GM23338 (cell line): ENCODE measurements around the gene WBP1. TPM values are rescaled to one million over a fixed set of nuclear protein-coding genes. Genes with fewer than 3 reads are reported as not detected.

Experiments
- ATAC-seq: fragments of 200-7000 bp; cut with Tn5 transposase; 3 replicates; pipeline ENCODE4 v1.9.1; 2020
- DNase-seq: peaks from one replicate; pipeline ENCODE4 v3.0.0-alpha.2; 2015; ENCODE audit warnings: low spot score
- H2AFZ ChIP-seq: fragments of 200-600 bp; sonication (generic); 2 replicates; pipeline ENCODE4 v1.8.0; 2016; ENCODE audit warnings: antibody characterized with exemption, mild to moderate bottlenecking, moderate library complexity
- H3F3A ChIP-seq: fragments of 200-600 bp; sonication (generic); replicated peaks from 2 replicates; pipeline ENCODE4 v1.8.0; 2017; ENCODE audit warnings: antibody characterized with exemption, mixed run types, low read depth
- H3K27ac ChIP-seq: fragments of 200-600 bp; sonication (generic); 2 replicates; pipeline ENCODE4 v1.6.1; 2016; ENCODE audit warnings: low read depth
- H3K27me3 ChIP-seq: fragments of 200-600 bp; sonication (generic); 2 replicates; pipeline ENCODE4 v1.8.0; 2016; ENCODE audit warnings: mild to moderate bottlenecking, mixed run types, moderate library complexity; ENCODE audit not compliant: insufficient read depth
- H3K36me3 ChIP-seq: fragments of 200-600 bp; sonication (generic); 2 replicates; pipeline ENCODE4 v1.8.0; 2016; ENCODE audit warnings: mild to moderate bottlenecking; ENCODE audit not compliant: insufficient read depth
- H3K4me1 ChIP-seq: fragments of 200-600 bp; sonication (generic); 2 replicates; pipeline ENCODE4 v1.8.0; 2016; ENCODE audit warnings: mild to moderate bottlenecking, moderate library complexity; ENCODE audit not compliant: insufficient read depth
- H3K4me2 ChIP-seq: fragments of 200-600 bp; sonication (generic); 2 replicates; pipeline ENCODE4 v1.7.1; 2017; ENCODE audit warnings: mixed run types
- H3K4me3 ChIP-seq: fragments of 200-600 bp; sonication (generic); 2 replicates; pipeline ENCODE4 v1.6.1; 2016; ENCODE audit warnings: mixed run types
- H3K79me2 ChIP-seq: fragments of 200-600 bp; sonication (generic); replicated peaks from 2 replicates; pipeline ENCODE4 v1.8.0; 2017; ENCODE audit warnings: mild to moderate bottlenecking; ENCODE audit not compliant: insufficient read depth
- H3K9me2 ChIP-seq: fragments of 200-600 bp; sonication (generic); 2 replicates; pipeline ENCODE4 v1.8.0; 2017; ENCODE audit not compliant: insufficient read depth
- H4K20me1 ChIP-seq: fragments of 200-600 bp; sonication (generic); replicated peaks from 2 replicates; pipeline ENCODE4 v1.8.0; 2017; ENCODE audit warnings: mild to moderate bottlenecking; ENCODE audit not compliant: insufficient read depth
- H3K27ac Mint-ChIP-seq: 2 replicates; pipeline ENCODE4 v1.8.0; 2020; ENCODE audit warnings: inconsistent platforms, mild to moderate bottlenecking, moderate library complexity, mixed read lengths
- H3K27me3 Mint-ChIP-seq: 3 replicates; pipeline ENCODE4 v1.8.0; 2022; ENCODE audit warnings: low read depth, mild to moderate bottlenecking, moderate library complexity, mixed read lengths, inconsistent platforms; ENCODE audit not compliant: insufficient read depth, poor library complexity
- H3K36me3 Mint-ChIP-seq: 3 replicates; pipeline ENCODE4 v1.8.0; 2021; ENCODE audit warnings: low read depth, mild to moderate bottlenecking, inconsistent platforms, moderate library complexity, mixed read lengths
- H3K4me1 Mint-ChIP-seq: 3 replicates; pipeline ENCODE4 v1.8.0; 2020; ENCODE audit warnings: mild to moderate bottlenecking, inconsistent platforms, mixed read lengths
- H3K4me3 Mint-ChIP-seq: 3 replicates; pipeline ENCODE4 v1.8.0; 2021; ENCODE audit warnings: moderate library complexity, mild to moderate bottlenecking, inconsistent platforms, mixed read lengths
- H3K9me3 Mint-ChIP-seq: 3 replicates; pipeline ENCODE4 v1.8.0; 2020; ENCODE audit warnings: moderate library complexity, mild to moderate bottlenecking, inconsistent platforms, mixed read lengths
- CREB1 ChIP-seq: fragments of 250-450 bp; sonication (Bioruptor Pico); IDR thresholded peaks from 2 replicates; pipeline ENCODE4 v1.5.0; 2020; ENCODE audit warnings: low read depth, mild to moderate bottlenecking, moderate library complexity
- CTCF ChIP-seq, 2 experiments: fragments of 200-600 bp in 1 of 2; sonication (generic) in 1 of 2; conservative IDR thresholded peaks; 2 replicates each; pipeline versions ENCODE4 v1.5.1 to v1.6.1; 2016 to 2017; ENCODE audit warnings: antibody characterized with exemption in 2 of 2, low read depth in 2 of 2, mild to moderate bottlenecking in 2 of 2, moderate library complexity in 1 of 2
- EZH2 ChIP-seq: fragments of 200-600 bp; sonication (generic); IDR thresholded peaks from one replicate; pipeline ENCODE4 v1.8.0; 2017; ENCODE audit warnings: antibody characterized with exemption, mild to moderate bottlenecking, low read depth; ENCODE audit not compliant: unreplicated experiment
- JUNB ChIP-seq: IDR thresholded peaks from one replicate; pipeline ENCODE4 v1.6.1; 2016; ENCODE audit warnings: antibody characterized with exemption; ENCODE audit not compliant: unreplicated experiment
- NANOG ChIP-seq: IDR thresholded peaks from 2 replicates; pipeline ENCODE4 v1.6.1; 2016; ENCODE audit warnings: antibody characterized with exemption, borderline replicate concordance
- POLR2AphosphoS5 ChIP-seq: IDR thresholded peaks from 2 replicates; pipeline ENCODE4 v1.6.1; 2016; ENCODE audit warnings: antibody characterized with exemption, low read depth
- STAT1 ChIP-seq: IDR thresholded peaks from one replicate; pipeline ENCODE4 v1.6.1; 2016; ENCODE audit warnings: antibody characterized with exemption; ENCODE audit not compliant: unreplicated experiment
- polyA plus RNA-seq: library from polyadenylated mRNA; unstranded; fragments of >200 nt; fragmentation: Nextera tagmentation; extraction: Ambion mirVana; gene quantifications from 2 replicates; pipeline ENCODE4 v1.2.1, GENCODE V29; 2016
- total RNA-seq: library from RNA; depleted of rRNA; stranded (reverse); fragments of >200 nt; shearing (Covaris generic); gene quantifications from 2 replicates; pipeline ENCODE4 v1.2.3, GENCODE V29; 2014
- TF ChIP-seq, protein P1 (sequence below): fragments of 250-450 bp; sonication (Bioruptor Pico); IDR thresholded peaks from 2 replicates; pipeline ENCODE4 v1.5.0; 2020; ENCODE audit warnings: mild to moderate bottlenecking, moderate library complexity

WBP1 gene
- total and polyA plus RNA-seq, 2 experiments from 2014 or later: 53.0 to 64.4 TPM

DNA sequence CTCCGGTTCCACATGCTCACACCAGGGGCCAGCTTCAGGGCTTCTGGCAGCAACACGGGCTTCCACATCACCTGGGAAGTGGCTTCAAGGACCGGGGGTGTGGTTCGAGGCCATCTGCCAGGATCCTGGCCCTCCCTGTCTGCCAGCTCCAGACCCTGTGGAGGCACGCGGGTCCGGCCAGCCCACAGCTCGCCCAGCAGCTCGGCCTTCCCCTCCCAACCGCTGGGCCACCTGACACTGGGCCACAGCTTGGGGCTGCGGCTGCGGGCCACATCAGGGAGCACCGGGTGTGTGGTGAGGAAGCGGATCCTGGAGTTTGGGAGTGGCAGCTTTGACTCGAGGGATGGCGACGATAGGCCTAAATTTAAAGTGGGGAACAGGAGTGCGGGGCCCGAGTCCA lies 43.8 kb upstream of the WBP1 start (continued):
- TF ChIP-seq NANOG: no peak
- TF ChIP-seq, protein P1, sequence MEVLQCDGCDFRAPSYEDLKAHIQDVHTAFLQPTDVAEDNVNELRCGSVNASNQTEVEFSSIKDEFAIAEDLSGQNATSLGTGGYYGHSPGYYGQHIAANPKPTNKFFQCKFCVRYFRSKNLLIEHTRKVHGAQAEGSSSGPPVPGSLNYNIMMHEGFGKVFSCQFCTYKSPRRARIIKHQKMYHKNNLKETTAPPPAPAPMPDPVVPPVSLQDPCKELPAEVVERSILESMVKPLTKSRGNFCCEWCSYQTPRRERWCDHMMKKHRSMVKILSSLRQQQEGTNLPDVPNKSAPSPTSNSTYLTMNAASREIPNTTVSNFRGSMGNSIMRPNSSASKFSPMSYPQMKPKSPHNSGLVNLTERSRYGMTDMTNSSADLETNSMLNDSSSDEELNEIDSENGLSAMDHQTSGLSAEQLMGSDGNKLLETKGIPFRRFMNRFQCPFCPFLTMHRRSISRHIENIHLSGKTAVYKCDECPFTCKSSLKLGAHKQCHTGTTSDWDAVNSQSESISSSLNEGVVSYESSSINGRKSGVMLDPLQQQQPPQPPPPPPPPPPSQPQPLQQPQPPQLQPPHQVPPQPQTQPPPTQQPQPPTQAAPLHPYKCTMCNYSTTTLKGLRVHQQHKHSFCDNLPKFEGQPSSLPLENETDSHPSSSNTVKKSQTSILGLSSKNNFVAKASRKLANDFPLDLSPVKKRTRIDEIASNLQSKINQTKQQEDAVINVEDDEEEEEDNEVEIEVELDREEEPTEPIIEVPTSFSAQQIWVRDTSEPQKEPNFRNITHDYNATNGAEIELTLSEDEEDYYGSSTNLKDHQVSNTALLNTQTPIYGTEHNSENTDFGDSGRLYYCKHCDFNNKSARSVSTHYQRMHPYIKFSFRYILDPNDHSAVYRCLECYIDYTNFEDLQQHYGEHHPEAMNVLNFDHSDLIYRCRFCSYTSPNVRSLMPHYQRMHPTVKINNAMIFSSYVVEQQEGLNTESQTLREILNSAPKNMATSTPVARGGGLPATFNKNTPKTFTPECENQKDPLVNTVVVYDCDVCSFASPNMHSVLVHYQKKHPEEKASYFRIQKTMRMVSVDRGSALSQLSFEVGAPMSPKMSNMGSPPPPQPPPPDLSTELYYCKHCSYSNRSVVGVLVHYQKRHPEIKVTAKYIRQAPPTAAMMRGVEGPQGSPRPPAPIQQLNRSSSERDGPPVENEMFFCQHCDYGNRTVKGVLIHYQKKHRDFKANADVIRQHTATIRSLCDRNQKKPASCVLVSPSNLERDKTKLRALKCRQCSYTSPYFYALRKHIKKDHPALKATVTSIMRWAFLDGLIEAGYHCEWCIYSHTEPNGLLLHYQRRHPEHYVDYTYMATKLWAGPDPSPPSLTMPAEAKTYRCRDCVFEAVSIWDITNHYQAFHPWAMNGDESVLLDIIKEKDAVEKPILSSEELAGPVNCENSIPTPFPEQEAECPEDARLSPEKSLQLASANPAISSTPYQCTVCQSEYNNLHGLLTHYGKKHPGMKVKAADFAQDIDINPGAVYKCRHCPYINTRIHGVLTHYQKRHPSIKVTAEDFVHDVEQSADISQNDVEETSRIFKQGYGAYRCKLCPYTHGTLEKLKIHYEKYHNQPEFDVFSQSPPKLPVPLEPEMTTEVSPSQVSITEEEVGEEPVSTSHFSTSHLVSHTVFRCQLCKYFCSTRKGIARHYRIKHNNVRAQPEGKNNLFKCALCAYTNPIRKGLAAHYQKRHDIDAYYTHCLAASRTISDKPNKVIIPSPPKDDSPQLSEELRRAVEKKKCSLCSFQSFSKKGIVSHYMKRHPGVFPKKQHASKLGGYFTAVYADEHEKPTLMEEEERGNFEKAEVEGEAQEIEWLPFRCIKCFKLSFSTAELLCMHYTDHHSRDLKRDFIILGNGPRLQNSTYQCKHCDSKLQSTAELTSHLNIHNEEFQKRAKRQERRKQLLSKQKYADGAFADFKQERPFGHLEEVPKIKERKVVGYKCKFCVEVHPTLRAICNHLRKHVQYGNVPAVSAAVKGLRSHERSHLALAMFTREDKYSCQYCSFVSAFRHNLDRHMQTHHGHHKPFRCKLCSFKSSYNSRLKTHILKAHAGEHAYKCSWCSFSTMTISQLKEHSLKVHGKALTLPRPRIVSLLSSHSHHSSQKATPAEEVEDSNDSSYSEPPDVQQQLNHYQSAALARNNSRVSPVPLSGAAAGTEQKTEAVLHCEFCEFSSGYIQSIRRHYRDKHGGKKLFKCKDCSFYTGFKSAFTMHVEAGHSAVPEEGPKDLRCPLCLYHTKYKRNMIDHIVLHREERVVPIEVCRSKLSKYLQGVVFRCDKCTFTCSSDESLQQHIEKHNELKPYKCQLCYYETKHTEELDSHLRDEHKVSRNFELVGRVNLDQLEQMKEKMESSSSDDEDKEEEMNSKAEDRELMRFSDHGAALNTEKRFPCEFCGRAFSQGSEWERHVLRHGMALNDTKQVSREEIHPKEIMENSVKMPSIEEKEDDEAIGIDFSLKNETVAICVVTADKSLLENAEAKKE (CRISPR knock-in tag): no peak

- Histone ChIP-seq H3K36me3 (no peaks in the 10 kb centered on the region), H4K20me1 (no peaks in the 10 kb centered on the region), H3K4me2 (peak overlapping the region; percentile 96), H3K27me3 (peaks cover 38% of the 10 kb centered on the region), H3K4me3 (peak overlapping the region; percentile 71), H3K79me2 (no peaks in the 10 kb centered on the region), H2AFZ (peak overlapping the region; percentile 97), H3K9me2 (no peaks in the 10 kb centered on the region), H3K4me1 (peaks cover 16% of the 10 kb centered on the region), H3K27ac (no peak overlapping the region), H3F3A (0 out of 2 replicates have a peak, but pooled peaks cover 2% of the 10 kb centered on the region)
- Mint-ChIP-seq H3K4me3 (peak overlapping the region; percentile 73), H3K9me3 (no peaks in the 10 kb centered on the region), H3K27me3 (peaks cover 34% of the 10 kb centered on the region), H3K36me3 (no peaks in the 10 kb centered on the region), H3K4me1 (peaks cover 13% of the 10 kb centered on the region; the same call in 2 of the 3 replicates), H3K27ac (no peak overlapping the region)
- DNase-seq (peak; percentile 81), ATAC-seq (peak; percentile 75)
- TF ChIP-seq STAT1 (no peak), EZH2 (no peak), CTCF (conservative IDR thresholded peaks at IDR 0.05; ENCODE audit: low read depth in 2 of 2) (peak in 1 of 2 experiments; percentile 61; a peak in 3 of 4 replicates), JUNB (no peak), CREB1 (CRISPR knock-in tag) (no peak), POLR2AphosphoS5 (peak; percentile 61; the same call in 1 of the 2 replicates)
Measured at GRCh38 chr2:74414881-74415761, 43.1 kb upstream of the WBP1 start.
